Fibroblast of skin of scalp (primary cell): ENCODE measurements around the gene SIX3.

Source experiments
- DNase-seq: peaks from one replicate; pipeline ENCODE4 v3.0.0-alpha.2; 2013

SIX3 gene

DNA sequence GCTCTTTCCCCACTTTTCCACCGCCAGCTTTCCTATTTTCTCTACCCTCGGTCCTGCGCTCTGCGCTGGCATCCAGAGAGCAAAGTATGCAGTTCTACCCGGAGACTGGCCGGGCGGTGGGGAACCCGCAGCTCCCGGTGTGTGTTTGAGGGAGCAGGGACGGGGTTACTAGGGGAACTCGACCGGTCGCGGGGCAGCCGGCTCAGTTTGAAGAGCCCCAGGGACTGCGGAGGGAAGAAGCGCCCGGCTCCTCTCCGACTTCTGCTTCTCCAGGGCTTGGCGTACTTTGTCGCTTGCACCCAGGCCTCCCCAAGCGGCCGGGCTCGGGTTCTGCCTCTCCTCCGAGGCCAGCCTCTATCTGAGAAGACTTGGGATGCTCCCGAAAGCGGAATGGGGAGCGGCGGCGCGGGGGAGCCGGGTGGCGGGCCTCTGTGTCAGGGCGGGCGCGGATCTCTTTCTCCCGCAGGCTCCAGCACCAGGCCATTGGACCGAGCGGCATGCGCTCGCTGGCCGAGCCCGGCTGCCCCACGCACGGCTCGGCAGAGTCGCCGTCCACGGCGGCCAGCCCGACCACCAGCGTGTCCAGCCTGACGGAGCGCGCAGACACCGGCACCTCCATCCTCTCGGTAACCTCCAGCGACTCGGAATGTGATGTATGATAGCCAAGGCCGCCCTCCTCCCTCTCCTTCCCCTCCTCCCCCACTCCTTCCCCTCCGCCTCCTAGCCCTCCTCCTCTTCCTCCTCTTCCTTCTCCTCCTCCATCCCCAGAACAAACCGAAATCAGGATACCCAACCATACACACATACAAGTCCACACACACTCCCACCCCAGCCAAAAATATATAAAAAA is 2.8 kb downstream of the SIX3 start:
- DNase-seq, result no peak

- no peak for DNase-seq
Measured at GRCh38 chr2:44944952-44945612, 3.6 kb downstream of the SIX3 start.

- no peak for DNase-seq
Measured at GRCh38 chr2:44945676-44946371, 4.3 kb downstream of the SIX3 start.

DNA sequence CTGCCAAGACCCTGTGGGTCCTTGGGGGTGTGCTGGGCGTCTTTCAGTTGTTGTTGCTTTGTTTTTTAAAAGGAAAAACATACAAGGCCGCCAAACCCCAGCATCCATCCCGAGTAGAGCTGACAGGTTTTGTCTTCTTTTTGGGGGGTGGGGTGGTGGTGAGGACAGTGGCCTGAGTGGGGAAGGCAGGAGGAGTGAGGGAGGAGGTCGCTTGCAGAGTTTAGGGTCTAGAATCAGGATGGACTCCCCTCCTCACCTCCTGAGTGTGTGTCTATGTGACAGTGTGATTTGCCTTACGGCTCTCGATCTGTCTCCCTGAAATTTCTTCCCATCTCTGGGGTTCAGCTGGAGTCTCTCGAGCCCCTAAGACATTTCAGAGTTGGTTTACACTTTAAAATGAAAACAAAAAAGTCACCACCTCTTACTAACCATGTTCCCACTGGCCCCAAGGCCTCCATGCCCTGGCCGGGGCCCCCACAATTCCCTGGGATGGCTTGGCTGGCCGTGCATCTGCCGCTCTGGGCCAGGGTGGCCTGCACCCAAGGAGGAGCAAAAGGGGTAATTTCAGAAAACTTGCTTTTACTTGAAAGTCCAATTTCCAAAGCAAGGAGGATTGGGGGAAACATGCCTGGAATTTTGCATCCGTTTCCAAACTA is 5.0 kb downstream of the SIX3 start:
- DNase-seq, result no peak

GRCh38 chr2:44947028-44947375 is 5.5 kb downstream of the SIX3 start:
- DNase-seq, result no peak

- no peak for DNase-seq
Measured at GRCh38 chr2:44948565-44949328, 7.2 kb downstream of the SIX3 start.

GRCh38 chr2:44949329-44950151 is 8.0 kb downstream of the SIX3 start:
- DNase-seq, result peak; percentile 32

DNA sequence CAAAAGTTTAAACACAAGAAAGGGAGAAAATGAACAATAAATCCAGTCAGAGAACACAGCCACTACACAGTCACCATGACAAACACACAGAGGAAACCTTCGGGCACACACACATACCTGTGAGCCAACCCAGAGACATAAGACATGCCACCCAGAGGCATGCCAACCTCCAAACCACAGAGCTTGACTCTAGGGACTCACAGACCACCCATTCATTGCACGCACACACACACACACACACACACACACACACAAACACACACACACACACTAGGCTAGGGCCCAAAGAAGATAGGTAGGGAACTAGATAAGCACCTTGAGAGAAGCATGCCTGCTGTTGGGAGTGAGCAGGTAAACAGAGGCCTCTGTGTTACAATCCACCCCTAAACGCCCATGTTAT is 9.1 kb downstream of the SIX3 start:
- DNase-seq, result no peak

DNA sequence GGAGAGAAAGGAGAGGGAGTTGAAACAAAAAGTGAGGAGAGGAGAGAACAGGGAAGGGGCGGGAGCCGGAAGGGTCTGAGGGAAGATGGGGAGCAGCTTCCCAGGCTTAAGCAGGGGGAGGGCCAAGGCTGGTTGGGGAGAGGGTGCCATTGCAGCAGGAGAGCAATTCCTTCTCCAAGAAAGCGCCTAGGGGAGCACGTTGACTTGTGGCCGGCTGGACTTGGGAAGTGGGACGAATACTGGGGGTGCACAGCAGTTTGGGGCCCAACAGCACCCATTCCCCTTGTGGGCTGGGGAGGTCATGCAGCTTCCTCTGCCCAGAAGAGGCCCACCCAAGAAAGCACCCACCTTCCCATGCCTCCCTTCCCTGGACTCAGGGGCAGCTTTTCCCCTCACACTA is 9.6 kb downstream of the SIX3 start:
- DNase-seq, result no peak

DNA sequence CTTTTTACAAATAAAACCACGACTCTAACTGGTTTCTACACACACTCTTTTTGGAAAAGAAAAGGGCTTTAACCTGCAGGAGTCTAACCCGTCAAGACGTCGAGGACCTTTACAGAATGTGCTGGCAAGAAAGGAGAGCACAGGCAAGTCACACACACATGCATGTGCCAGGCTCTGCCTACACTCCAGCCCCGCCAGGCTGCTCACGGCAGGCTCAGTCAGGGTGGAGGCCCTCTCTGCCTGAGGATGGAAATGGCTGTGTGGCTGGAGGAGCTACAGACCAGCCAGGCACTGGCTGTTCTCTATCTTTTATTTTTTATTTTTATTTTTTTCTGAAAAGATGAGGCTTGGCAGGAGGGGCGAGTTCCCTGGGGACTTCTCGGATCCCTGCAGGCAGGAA is 10.2 kb downstream of the SIX3 start:
- no peak for DNase-seq

DNA sequence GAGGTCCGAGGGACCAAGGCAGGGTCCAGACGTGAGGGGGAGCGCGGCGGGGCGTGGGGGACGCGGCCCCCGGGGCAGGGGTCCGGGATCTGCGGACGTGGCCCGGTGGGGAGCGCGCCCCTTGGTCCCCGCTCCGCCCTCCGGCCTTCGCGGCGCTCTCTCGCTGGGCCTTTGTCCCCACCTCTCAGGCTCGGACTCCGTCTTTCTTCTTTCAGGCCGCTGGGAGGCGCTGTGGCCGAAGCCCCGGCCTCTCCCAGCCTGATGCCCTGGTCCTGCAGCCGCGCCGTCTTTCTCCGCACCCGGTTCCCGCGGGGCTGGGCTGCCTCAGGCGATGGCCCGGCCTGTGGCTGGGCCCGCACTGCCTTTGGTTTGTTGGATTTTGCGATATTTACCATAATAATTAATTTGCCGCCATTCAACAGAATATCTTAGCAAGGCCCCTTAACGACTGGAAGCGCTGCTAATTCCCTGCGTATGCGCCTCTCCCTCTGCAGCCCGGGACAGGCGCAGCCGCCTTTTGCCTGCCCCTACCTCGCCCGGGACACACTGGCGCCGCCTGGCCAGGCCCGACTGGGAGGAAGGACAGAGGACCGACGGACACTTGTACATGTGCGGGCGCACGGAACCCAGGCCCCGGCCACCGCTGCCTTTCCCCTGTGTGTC is 10.8 kb downstream of the SIX3 start:
- DNase-seq, result peak; percentile 66

GRCh38 chr2:44952806-44953498 is 11.4 kb downstream of the SIX3 start:
- DNase-seq, result no peak

DNA sequence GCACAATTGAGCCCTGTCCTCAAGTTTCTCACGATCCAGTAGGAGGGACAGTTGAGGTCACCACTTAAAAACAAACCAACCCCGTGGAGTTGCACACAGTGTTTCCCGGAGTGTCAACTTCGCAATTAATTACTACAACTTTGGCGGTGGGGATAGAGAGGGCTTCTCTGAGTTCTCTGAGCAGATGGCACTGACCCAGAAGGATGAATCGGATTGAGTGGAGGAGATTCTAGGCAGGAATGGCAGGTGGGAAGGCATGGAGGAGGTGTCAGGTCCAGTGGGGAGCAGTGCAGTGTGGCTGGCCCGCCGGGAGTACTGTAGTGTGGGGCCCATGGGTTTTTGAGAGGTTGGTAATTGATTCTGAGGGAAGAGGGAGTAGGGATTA is 12.0 kb downstream of the SIX3 start:
- no peak for DNase-seq

GRCh38 chr2:44954447-44954888 is 13.0 kb downstream of the SIX3 start:
- DNase-seq, result no peak

GRCh38 chr2:44954889-44955592 is 13.5 kb downstream of the SIX3 start:
- DNase-seq, result no peak

DNA sequence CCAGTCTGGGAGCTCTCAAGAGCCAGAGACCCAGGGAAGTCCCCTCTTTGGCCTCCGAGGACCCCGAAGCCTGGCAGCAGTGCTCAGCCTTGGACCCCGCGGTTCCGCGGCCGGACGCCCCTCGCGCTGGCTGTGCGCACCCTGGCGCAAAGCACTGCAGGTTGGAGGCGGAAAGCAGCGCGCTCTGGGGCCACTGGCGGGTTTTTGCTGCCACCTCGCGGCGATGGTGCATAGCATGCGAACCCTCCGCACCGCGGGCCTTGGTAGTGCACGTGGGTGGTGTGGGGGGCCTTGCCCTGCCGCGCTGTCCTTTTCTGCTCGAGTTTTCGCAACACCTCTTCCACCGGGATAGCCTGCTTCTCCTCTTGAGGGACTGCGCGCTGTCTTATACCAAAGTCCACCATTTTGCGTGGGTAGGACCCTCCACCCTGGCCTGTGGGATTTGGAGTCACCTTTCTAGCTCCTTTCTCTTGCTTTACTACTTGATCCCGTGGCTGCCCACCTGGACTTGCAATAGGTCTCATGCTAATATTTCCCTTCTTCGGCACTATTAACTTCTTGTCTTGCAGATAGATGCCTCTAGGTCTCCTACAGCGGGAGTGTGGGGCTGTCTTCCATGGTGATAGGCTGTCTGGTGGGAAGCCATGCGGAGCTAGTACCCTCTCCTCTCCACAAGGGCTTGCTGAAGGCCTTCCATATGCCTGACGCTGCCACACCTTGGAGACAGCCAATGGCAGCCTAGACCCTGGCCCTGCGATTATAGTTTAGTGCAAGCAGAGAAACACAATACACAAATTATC is 14.3 kb downstream of the SIX3 start:
- peak; percentile 50 for DNase-seq

GRCh38 chr2:44956843-44957242 is 15.3 kb downstream of the SIX3 start:
- no peak for DNase-seq

DNA sequence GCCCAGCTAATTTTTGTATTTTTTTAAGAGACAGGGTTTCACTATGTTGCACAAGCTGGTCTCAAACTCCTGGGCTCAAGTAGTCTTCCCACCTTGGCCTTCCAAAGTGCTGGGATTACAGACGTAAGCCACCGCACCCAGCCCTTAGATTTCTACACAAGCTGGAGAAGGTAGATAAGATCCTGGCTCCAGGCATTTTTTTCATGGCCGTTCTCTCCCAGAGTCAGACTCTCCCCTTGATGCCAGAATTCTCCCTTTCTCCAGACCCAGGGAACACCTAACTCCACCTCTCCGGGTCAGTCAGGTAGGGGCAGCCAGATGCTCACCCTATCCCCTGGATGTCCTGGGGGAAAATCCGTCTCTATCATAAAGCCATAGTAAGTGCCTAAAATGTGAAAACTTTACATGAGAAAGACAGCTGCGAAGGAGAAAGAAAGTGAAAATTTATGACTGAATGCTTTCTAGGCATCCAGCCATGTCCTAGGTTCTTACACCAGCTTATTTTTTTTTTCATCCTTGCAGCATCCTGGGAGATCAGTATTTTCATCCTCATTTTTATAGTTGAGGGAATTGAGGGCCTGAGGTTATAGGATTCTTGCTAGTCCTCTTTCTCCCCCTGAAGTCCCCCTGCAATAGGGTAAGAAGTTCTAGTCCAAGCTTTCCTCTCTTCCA is 16.3 kb downstream of the SIX3 start:
- no peak for DNase-seq
